Suppressor macrophage treated with lipopolysaccharide for 4 hours (primary cell): ENCODE results near the gene AUH.
A peak's percentile ranks its signal among the peaks of the same experiment; 100 is the strongest.

Experiments used
- DNase-seq: peaks from one replicate; pipeline ENCODE4 v3.0.0-alpha.2; 2020

Gene AUH

DNA sequence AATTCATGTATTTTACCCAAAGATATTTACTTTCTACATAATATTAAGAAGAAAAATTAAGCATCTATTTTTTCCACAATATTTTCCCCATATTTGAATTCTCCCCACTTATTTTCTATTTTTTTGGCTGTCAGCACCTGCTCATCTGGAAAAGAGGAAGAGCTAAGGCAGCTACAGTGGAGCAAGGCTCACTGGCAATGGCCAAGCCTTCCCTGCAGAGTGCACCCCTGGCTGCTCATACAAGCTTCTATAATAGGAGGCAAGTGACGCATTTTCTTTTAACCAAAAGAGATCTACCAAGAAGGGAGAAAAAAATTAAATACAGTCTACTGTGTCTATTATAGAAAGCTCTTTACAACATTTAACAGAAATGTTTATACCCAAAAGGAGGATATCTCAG lies 72.5 kb downstream of the AUH start:
- no peak for DNase-seq

DNA sequence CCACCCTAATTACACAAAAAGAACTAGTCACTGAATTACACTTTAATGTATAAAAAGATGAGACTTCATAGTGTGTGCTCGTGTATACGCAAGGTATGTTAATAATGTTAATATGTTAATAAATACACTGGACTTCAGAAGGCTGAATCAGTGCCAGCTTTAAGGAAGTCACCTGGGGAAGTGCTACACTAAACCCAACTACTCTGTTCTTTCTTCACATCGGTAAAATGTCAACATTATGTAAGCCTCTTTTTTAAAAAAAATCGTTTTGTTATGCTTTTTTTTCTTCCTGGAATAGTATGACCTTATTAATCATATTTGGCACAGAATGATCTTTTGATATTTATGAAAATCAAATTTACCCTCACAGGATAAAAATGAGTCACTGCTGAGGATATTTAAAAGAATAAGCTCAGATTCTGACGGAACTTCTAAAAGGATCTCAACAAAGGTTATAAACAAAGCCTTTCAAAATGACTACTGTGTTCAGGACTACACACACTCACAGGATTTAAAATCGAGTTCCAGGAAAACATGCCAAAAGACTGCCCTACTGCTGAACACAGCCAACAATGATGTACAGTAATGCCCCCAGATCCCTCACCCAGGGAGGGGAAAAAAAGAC lies 75.9 kb downstream of the AUH start:
- no peak for DNase-seq

DNA sequence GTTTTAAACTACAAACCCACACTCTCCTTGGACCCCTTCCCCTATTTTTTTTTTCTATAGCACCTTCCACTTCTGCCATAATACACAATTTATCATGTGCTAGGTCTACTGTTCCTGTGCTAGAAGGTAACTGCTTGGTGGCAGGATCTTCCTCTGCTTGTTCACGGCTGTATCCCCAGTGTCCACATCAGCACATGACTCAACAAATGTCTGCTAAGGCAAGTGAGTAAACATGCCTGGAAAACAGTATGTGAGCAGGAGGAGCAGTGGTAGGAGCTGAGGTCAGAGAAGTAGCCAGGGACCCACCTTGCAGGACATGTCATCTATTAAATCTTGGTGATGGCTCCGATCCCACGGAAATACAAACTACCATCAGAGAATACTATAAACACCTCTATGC lies 79.4 kb downstream of the AUH start:
- DNase-seq: no peak

DNA sequence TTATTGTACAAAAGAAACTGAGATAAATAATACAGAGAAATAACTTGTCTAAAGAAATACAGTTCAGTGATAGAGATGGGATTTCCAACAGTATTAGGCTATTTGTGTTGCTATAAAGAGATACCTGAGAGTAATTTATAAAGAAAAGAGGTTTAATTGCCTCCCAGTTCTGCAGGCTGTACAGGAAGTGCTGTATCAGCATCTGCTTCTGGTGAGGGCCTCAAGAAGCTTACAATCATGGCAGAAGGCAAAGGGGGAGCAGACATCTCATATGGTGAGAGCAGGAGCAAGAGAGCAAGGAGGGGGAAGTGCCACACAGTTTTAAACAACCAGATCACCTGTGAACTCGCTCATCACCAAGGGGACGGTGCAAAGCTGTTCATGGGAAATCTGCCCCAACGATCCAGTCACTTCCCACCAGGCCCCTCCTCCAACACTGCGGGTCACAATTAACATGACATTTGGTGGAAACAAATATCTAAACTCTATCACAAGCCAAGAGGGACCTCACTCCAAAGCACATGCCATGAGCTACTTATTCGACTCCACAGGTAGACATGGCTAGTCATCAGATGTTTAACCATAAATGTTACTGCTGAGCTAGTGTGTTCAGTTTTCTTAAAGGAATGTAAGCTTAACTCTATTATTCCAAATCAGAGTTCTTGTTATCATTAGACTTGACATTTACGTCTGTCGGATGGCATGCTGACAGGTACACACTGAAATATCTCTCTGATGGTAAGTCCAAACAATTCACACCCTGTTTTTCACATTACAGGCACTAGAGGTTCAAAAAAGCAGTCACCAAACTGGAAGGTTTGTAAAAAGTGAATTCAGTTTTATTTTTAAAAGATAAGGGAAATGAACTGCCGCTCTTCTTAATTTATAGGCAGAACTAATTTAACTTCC lies 82.2 kb downstream of the AUH start:
- DNase-seq: no peak

DNA sequence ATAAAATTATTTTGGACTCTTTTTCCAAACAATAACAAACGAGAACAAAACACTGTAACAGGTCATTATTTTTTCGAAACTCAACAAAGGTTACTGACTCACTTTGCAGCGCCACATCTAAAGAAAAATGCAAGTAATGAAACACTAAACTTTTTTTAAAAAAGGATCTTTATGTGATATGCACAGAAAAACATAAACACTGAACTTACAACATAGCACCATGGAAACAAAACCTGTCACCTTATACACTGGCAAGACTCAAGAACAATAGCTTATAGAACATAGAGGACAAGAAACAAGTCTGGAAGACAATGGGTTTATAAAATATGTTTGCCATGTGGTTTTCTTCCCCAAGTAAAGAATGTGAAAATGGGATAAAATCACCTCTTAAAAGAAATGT lies 85.2 kb downstream of the AUH start:
- DNase-seq: no peak

DNA sequence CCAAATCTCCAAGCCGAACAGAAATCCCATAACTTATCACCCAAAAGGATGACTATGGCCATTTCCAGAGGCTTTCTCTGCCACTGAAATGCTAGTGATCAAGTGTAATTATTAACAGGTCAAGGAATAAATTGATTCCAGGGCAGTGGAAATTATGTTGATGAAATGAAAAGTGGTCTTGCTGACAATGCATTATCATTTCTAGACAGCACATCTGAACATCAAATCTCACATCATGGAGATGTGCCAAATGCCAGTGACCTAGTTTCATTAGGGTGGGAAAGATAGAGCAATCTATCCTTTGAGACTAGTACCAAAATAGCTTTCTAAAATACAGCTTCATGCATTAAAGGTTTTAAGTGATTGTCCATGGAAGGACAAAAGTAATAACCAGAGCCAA lies 86.1 kb downstream of the AUH start:
- no peak for DNase-seq

DNA sequence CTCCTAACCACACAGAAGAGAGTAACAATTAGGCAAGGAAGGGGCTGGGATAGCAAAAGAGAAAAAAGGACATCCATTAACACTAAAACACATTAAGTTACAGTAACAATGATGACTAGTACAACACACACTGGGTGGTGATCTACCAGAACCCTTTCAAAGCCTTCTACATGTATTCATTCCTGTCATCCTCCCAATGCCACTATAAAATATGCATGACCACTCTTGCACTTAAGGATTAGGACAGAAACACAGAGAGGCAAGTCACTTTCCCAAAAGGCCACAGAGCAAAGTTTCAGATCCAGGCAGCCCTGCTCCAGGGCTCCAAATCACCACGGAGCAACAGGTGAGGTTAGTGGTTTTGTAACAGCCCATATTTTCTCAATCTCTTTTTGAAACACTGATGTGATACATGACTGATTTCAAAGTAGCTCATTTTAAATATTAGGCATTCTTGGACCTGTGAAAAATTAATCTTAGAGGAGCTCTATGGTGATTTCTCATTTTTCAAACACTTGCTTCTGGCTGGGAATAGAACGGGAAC lies 86.7 kb downstream of the AUH start:
- no peak for DNase-seq

DNA sequence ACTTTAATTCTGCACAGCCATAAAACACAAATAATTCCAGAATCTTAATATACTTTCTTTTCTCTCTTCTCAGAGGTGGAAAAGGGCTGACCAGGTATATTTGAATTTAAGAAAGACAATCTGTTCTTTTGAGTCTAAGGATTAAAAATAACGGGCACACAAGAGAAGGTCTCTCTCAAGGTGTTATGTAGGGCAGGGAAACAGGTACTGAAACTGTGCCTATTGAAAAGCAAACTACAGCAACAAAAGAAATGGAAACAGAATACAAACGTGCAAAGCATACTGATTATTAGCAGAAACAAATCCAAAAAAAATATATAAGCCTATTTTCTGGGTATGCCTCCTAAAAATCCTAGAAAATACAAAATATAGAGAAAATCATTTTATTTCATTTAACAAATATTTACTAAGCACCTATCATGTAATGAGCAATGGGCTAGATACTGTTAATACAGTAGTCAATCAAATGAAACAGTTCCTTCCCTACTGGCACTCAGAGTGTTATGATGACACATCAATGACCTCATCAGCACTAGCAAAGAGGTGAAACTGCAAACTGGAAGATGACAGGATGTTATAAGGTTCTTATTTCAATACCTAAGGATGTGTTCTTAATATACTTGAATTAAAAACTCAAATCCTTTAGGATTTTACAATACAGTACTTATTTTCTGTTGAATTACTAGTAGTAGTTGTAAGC lies 87.7 kb downstream of the AUH start:
- peak; percentile 69 for DNase-seq

DNA sequence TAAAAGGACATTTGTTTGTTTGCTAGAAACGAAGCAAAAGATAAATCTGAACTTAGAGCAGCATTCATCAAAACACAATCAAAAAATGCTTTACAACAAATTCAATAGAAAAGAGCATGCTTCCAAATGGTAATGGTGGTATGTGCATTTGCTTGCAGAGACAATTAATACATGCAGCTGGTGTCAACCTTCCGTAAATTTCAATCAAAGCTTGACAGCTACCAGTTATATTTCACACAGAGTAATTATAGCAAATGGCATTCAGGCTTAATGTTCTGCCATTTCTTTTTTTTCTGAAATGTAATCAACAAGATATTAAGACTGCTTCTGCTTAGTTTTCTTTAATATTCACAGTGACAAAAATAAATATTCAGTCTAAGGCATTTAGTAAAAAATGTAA lies 90.6 kb downstream of the AUH start:
- DNase-seq: no peak

DNA sequence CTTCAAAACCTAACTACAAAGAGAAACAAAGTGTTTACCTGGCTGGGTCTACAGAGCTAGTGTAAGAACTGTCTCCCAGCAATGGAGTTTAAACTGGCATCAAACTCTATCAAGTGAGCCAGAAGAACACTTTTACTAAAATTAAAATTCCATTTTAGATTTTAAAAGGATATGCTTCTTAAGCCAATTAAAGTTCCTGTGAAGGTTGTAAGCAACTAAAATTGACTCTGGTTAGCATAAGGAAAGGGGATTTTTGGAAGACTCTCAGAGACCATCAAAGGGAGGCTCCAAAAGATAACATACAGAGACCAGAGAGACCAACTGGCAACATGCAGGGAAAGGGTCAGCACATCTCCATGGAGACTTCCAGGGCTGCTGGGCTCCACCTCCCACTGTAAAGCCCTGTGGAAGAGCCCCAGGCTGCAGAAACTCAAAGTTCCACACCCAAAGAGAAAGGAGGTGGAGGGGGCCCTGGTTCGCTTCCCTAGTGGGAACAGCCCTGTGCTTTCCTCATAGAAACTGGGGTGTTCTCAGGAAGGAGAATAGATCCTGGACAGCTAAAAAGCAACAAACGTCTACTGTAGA lies 91.7 kb downstream of the AUH start:
- DNase-seq: no peak

DNA sequence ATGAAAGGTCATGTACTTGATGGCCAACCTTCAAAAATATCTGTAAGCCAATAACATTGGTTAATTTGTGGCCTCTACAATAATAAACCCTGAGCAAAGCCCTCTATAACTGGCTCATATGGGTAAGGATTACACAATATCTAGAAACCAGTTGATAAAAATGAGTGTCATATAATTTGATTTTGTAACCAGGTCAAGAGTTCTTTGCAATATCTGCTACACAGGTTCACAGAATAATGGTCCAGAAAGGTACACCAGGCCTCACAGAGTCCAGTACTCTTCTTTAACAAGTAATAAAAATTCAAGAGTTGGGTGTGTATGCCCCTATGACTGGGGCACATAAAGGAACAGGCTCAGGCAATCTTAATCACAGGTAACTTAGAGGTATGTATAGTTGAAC lies 95.3 kb downstream of the AUH start:
- DNase-seq: no peak

DNA sequence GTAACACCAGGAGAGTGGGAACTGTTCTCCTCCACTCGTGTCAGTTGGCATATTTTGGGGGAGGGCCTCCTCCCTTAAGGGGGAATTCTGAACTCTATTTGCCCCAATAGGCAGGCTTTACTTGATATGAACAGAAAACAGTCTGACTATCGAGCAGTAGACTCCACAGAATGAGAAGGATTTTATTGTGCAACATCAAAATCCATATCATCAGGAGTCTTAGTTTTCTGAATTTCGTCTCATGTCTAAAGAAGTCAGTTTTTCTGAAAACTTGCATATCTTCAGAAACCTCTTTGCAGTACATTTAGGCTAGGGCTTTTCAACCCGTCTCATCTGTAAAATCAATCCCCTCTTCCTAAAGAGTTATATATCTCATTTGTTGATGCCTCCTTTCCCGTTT lies 96.2 kb downstream of the AUH start:
- no peak for DNase-seq

DNA sequence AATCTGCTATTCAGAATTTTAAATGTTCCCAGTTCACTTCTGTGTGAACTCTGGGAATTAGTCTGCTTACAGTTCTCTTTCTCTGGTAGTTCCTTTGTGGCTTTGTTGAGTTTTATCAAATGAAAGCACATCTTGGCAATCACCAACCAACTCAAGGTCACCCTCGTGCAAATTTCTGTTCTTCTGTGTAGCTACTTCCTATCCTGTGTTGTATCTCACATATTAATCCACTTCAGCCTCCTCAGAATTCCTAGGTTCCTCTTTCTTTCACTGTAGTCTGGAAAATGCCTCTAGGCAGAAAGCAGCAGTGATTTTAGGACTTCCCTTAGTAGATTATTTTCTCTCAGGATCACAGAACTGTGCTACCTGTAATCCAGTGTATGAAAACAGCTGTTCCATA lies 100.3 kb downstream of the AUH start:
- DNase-seq: peak; percentile 48

DNA sequence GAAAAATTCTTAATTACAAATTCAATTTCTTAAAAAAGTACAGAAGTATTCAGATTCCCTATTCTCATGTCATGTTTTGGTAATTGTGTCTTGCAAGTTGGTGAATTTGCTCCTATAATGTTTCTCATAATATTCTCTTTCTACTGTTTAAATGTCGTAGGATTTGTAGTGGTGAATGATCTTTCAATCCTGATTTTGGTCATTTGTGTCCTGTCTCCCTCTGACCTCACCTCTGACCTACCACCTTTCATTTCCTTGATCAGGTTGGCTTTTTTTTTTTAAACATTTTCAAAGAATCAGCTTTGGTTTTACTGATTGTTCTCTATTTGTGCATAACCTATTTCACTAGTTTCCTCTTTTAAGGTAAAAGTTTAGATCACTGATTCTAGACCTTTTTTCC lies 102.6 kb downstream of the AUH start:
- DNase-seq: no peak

DNA sequence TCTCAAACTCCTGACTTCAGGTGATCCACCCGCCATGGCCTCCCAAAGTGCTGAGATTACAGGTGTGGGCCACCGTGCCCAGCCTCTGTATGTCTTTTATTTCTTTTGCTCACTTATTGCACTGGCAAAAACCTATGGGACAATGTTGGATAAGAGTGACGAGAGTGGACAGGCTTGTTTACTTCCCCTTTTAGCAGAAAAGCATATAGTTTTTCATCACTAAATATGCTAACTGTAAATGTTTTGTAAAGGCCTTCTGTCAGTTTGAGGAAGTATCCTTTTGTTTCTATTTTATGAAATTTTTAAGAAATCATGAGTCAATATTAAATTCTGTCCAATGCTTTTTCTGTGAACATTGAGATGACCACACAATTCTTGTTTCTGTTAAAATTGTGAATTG lies 103.3 kb downstream of the AUH start:
- peak; percentile 84 for DNase-seq

DNA sequence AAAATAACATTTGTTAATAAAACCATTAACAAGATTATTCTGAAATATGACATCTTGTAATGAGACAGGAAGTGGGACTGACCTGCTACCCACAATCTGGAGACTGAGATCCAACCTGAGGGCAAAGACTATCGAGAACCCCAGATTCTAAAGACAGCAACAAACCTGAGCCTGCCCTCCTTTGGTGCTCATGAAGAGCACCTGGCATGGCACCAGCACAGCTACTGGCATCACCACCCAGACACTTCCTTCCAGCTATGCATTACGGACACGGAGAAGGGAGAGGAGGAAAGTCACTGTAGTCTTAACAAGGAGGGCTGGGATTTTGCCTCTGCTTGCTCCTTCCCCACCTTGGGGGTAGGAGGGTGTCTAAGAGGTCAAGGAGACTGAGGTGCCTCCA lies 105.5 kb downstream of the AUH start:
- no peak for DNase-seq

DNA sequence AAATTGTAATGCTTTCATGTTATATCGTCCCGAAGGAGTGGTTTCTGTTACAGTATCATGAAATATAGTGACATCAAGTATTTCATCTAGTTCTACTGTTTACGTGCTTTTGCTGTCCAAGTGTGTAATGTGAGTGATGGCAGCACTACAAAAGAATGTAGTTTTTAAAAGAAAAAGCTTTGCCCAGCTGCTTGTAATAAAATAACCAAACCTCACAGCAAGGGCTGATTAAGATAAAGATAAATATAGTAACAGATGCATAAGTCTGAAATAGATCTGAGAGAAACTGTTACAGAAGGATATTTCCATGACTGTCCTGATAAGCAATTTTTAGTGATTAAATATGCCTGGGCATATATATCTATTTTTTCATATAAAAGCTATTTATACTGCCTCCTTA lies 106.4 kb downstream of the AUH start:
- no peak for DNase-seq

DNA sequence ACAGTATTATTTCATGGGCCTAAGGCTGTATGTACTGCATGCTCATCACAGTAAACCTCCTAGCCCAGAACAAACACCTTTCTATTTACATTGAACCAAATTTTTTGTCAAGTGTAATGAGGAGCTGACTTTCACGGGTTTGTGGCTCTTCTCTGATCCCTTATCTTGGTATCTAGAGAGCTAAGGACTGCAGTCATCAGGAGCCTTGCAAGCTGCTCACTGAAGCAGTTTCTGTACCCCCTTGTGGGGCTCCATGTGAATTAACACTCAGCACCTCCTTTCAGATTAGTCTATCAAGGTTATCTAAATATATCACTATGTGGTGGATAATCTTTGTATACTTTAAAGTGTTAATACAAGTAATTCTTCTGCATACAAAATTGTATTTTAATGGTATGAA lies 108.2 kb downstream of the AUH start:
- DNase-seq: no peak

DNA sequence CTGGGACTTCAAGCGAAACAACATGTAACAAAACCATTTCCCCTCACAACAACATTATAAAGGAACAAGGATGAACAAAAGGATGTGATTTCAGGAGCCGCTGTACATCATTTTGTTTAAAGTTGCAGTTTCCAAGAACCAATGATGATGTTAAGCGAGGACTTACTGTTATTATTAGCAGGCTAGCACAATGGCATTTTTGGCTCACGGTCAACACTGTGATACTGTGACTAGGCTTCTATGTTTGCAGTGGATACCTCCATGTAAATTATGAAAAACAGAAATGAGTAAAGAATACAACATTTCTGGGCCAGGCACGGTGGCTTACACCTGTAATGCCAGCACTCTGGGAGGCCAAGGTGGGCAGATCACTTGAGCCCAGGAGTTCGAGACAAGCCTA lies 113.0 kb downstream of the AUH start:
- DNase-seq: no peak

DNA sequence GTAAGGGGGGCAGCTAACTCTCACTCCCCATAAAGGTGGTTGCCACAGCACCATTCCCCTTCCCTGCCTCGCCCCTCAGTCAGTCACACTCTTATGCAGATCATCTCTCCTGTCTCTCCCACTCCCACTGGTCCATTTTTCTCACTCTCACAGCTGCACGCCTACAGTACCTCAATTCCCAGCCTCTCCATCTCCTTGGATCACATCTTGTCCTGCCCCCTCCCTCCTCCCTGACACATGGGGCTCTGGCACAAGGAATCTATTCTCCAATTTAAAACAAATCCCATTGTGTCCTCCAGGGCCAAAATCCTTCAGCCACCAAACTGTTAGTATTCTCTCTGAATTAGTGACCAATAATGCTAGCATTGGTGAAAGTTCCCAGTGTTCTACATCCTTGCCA lies 114.4 kb downstream of the AUH start:
- DNase-seq: no peak

DNA sequence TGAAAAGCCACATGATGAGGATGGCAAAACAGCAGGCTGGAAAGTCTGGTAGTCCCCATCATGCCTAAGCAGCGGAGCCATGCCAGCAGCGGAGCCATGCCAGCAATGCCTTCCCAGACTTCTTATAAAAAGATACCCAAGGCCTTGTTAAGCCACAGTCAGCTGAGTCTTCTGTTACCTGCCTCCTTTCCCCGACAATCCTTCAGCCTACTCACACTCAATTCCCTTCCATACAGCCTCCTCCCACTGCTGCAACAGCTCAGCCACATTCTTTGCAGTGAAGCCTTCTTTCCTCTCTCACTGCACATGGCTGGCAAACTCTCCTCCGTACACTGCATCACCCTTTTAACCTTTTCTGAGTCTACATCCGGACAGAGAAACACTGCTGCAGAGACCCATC lies 114.9 kb downstream of the AUH start:
- DNase-seq: no peak

DNA sequence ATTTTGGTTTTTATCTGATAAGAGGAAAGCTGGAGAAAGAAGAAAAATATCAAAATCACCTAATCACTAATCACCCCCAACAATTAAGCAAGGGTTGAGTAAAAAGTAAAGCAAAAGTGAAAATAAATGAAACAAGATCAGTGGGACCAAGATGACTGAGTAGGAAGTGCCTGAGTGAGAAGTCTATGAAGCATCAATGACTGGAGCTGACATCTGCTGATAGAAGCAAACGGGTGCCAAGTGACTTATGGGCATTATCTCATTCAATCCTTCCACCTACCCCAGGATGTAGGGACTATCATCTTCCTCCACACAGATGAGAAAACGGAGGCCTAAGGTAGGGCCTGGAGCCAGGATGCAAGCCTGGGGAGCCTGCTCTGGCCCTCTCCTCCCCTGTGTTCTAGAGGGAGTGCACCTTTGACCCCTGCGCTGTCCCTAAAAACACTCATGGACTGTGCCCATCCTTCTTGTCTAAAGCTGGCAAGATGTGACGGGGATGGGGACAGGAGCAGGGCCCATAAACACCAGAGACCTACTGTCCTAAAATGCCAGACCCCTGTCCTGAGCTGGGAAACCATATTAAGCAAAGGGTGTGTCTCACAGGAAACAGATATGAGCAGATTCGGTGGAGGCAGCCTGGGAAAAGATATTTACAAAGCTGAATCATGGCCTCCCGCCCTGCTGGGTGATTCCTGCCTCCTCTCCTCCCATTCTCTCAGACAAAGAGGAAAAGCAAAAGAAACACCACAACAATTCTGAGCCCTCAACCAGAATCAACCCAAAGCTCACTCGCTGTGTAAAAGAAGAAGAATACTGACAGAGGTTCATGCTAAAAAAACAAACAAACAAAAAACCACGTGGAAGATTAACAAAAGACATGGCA lies 116.0 kb downstream of the AUH start:
- peak; percentile 62 for DNase-seq
